ENCODE measurements around the gene SULF2.

The SULF2 gene

DNA sequence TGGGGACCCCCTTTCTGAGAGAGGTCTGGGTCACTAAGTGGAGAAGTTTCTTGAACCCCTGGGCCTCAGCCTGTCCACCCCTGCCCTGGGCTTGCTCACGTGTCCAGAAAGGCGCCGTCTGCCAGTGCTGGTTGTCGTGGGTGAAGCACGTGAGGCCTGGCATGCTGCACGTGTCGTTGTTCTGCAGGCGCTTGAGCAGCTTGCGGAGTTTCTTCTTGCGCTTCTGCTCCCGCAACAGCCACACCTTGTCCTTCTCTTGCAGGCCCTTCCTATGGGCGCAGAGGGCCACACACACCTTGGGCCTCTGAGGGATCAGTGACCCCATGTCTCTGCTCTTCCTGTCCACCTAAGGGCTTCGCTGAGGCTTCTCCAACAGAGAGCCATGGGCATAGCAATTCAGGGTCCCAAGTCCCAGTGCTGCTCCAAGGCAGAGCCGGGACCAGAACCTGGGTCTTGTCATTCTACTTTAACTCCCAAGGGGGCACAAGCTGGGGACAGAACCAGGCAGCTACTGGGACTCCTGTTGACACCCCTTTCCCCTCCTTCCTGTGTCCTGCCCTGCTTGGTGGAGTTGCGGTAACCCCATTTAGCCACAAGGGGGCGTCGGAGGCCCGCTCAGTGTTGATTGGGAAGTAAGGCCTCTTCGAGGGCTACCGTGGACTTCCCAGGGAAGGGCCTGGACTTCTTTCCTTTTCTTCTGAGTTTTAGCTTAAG is 121.8 kb downstream of the SULF2 start:
- POLR2A ChIA-PET (ENCODE audit: low non-redundant PET), result no interaction called here
- peak overlapping the region; percentile 89 for H3K27ac ChIP-seq
- CTCF ChIA-PET, result interaction anchor here (0.5 to 4.6 kb wide), 37 partner anchors 9 to 1283 kb away, joined by 3 to 41 read pairs (median 3); no protein-coding TSS in a partner anchor
- TF ChIP-seq, protein P1, sequence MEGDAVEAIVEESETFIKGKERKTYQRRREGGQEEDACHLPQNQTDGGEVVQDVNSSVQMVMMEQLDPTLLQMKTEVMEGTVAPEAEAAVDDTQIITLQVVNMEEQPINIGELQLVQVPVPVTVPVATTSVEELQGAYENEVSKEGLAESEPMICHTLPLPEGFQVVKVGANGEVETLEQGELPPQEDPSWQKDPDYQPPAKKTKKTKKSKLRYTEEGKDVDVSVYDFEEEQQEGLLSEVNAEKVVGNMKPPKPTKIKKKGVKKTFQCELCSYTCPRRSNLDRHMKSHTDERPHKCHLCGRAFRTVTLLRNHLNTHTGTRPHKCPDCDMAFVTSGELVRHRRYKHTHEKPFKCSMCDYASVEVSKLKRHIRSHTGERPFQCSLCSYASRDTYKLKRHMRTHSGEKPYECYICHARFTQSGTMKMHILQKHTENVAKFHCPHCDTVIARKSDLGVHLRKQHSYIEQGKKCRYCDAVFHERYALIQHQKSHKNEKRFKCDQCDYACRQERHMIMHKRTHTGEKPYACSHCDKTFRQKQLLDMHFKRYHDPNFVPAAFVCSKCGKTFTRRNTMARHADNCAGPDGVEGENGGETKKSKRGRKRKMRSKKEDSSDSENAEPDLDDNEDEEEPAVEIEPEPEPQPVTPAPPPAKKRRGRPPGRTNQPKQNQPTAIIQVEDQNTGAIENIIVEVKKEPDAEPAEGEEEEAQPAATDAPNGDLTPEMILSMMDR (conservative IDR thresholded peaks at IDR 0.05; ENCODE audit: low read depth), result peak; percentile 100
- peak; percentile 95 for DNase-seq (ENCODE audit: low spot score)

DNA sequence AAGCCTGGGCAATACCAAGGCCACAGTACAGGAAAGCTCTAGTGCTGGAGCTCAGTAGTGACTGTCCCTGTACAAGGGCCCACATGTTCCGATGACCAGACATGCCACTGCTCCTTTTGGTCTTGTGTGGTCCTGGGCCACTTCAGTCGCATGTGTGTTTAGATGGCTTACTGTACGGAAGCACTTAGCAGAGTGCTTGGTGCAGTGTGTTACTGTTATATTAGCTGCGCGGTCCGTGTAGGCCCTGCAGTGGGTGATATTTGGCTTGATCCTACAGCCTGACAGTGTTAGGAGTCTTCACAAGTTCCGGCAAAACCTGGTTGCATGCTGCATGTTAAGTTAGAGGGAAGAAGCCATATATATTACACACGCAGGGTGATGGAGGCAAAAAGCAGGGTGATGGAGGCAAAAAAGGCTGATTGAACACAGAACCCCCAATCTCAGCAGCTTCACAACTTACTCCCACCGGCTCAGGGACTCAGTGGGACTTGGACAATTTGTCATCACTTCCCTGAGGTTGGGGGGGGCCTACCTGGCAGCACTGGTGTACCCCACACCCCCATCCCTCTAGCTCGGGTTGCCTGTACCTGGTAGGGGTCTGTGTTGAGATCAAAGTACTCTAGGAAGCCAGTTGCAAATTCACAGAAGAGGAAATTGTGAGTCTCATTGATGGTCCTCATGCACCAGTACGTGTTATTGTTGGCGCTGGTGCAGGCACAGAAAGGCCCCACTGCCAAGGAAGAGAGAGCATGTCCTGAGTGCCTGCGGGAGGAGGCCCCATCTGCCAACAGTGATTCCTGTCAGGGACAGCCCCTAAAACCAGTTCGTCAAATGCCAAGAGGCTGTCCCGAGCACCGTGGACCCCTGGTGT is 122.6 kb downstream of the SULF2 start:
- ChIA-PET POLR2A (ENCODE audit: low non-redundant PET) (no interaction called here), CTCF (interaction anchor here (0.5 to 4.6 kb wide), 9 partner anchors 9 to 968 kb away, joined by 3 to 41 read pairs (median 3); no protein-coding TSS in a partner anchor)
- no peak for DNase-seq (ENCODE audit: low spot score)
- peak overlapping the region; percentile 89 for H3K27ac ChIP-seq
- TF ChIP-seq, protein P1 (conservative IDR thresholded peaks at IDR 0.05; ENCODE audit: low read depth), result no peak

DNA sequence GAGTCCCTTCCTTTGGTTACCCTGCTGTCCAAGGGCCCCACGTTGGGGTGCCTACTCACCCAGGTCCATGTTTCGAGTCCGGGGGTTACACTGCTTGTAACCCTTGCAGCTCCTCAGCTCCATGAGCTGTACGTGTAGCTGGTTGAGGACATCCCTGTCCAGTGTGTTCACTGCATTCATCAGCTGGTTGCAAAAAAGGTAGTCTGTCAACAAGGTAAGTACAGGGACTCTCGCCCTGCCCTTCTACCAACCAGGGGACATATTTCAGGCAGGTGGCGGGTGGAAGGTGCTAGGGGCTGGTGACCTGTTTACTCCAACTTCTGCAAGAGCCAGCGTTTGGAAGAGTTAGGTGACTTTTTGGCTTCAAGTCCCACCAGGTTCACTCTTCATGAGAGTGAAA is 123.6 kb downstream of the SULF2 start:
- H3K27ac ChIP-seq, result peak overlapping the region; percentile 89
- TF ChIP-seq, protein P1 (conservative IDR thresholded peaks at IDR 0.05; ENCODE audit: low read depth), result no peak
- DNase-seq (ENCODE audit: low spot score), result no peak
- ChIA-PET CTCF (interaction anchor here (0.6 to 4.6 kb wide), 6 partner anchors 16 to 960 kb away, joined by 3 to 41 read pairs (median 4); no protein-coding TSS in a partner anchor), POLR2A (ENCODE audit: low non-redundant PET) (no interaction called here)

- ChIA-PET POLR2A (ENCODE audit: low non-redundant PET) (interaction anchor here (0.5 kb wide), 1 partner anchor 1507 kb away, joined by 4 read pairs; no protein-coding TSS in a partner anchor), CTCF (interaction anchor here (0.5 to 1.3 kb wide), 6 partner anchors 17 to 305 kb away, joined by 3 to 5 read pairs (median 4); no protein-coding TSS in a partner anchor)
- peak overlapping the region; percentile 89 for H3K27ac ChIP-seq
- TF ChIP-seq, protein P1 (conservative IDR thresholded peaks at IDR 0.05; ENCODE audit: low read depth), result no peak
- DNase-seq (ENCODE audit: low spot score), result no peak
Measured at GRCh38 chr20:47660983-47661700, 124.1 kb downstream of the SULF2 start.

- ChIA-PET POLR2A (ENCODE audit: low non-redundant PET) (no interaction called here), CTCF (interaction anchor here (0.5 to 1.6 kb wide), 4 partner anchors 18 to 960 kb away, joined by 3 to 5 read pairs (median 3); no protein-coding TSS in a partner anchor)
- TF ChIP-seq, protein P1 (conservative IDR thresholded peaks at IDR 0.05; ENCODE audit: low read depth), result no peak
- peak overlapping the region; percentile 89 for H3K27ac ChIP-seq
- DNase-seq (ENCODE audit: low spot score), result no peak
Measured at GRCh38 chr20:47660602-47660905, 124.7 kb downstream of the SULF2 start.
